Smooth muscle cell of the brain vasculature (primary cell): Measurements from ENCODE around the gene CD58.
A peak's percentile ranks its signal among the peaks of the same experiment; 100 is the strongest.
"Not testable (repeated sequence)": the region's sequence is repeated elsewhere in the genome, so short reads cannot be mapped to it uniquely, and the experiment has no call there.

Experiments
- DNase-seq: peaks from one replicate; pipeline ENCODE4 v3.0.0-alpha.2; 2012; ENCODE audit warnings: low read depth, low spot score

CD58 gene

GRCh38 chr1:116593401-116593800, 22.6 kb upstream of the CD58 start:
- not testable (repeated sequence) for DNase-seq

- DNase-seq = not testable (repeated sequence)
Observed at GRCh38 chr1:116591951-116592605, 21.3 kb upstream of the CD58 start.

GRCh38 chr1:116591006-116591950, 20.5 kb upstream of the CD58 start:
- DNase-seq = not testable (repeated sequence)

- DNase-seq = not testable (repeated sequence)
Observed at GRCh38 chr1:116590359-116591005, 19.7 kb upstream of the CD58 start.

- DNase-seq = not testable (repeated sequence)
Observed at GRCh38 chr1:116589101-116589735, 18.4 kb upstream of the CD58 start.

GRCh38 chr1:116587501-116588227, 16.8 kb upstream of the CD58 start:
- no peak for DNase-seq

- peak; percentile 60 for DNase-seq
Observed at GRCh38 chr1:116586741-116587143, 15.9 kb upstream of the CD58 start.

GRCh38 chr1:116585886-116586285, 15.1 kb upstream of the CD58 start:
- no peak for DNase-seq

GRCh38 chr1:116581323-116581885, 10.6 kb upstream of the CD58 start:
- no peak for DNase-seq

- DNase-seq = no peak
Observed at GRCh38 chr1:116580446-116581322, 9.9 kb upstream of the CD58 start.

GRCh38 chr1:116579259-116579875, 8.5 kb upstream of the CD58 start:
- no peak for DNase-seq

GRCh38 chr1:116578581-116578980, 7.8 kb upstream of the CD58 start:
- no peak for DNase-seq

- no peak for DNase-seq
Observed at GRCh38 chr1:116577759-116578314, 7.0 kb upstream of the CD58 start.

- no peak for DNase-seq
Observed at GRCh38 chr1:116574581-116575291, 3.9 kb upstream of the CD58 start.

- DNase-seq = no peak
Observed at GRCh38 chr1:116573431-116574095, 2.7 kb upstream of the CD58 start.

GRCh38 chr1:116572771-116573430, 2.1 kb upstream of the CD58 start:
- no peak for DNase-seq

- no peak for DNase-seq
Observed at GRCh38 chr1:116572099-116572498, 1.3 kb upstream of the CD58 start.
